ENCODE measurements around the gene CBX5. TPM values are rescaled to one million over a fixed set of nuclear protein-coding genes. Genes with fewer than 3 reads are reported as not detected.
A peak's percentile ranks its signal among the peaks of the same experiment; 100 is the strongest.

The CBX5 gene
- total and polyA plus RNA-seq, 9 of the 15 experiments (the other 6 are each of a cell fraction or from before 2014, with no cell fraction given), result 32.6 to 102 (median 59.2) TPM

DNA sequence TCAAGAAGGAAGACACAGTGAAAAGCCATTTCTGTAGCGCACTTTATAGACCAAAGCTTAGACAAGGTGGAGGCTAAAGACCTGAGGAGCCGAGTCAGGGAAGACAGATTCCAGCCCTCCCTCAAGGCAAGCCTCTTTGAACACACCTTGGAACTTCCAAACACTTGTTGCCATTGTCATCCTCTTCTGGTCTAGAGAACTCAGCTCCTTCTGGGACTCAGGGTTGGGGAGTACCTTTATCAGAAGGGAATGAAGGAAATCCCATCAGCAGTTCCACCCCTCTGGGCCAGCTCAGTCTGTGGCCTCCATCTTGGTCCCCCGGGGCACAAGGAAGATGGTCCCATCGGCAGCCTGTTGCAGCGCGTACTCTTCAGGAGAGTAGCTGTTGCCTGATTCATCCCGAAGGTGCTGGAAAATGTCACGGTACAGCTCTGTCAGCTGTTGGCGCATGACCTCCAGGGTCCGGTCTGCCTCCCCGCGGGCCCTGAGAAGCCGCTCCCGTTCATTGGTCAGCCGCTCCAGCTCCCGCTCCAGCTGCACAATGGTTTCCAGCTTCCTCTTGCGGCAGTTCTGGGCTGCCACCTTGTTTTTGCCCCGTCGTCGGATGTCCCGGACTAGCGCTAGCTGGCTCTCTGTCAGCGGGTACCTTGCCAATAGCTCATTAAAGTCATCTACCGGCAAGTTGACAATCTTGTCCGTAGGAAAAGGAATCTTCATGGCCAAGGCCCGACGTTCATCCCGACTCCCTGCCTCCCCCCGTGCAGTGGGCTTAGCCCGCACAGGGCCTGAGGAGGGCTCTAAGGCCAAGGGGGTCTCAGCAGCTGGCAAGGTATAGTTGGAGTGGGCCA, 12.4 kb upstream of the CBX5 start (continued):
- TF ChIP-seq ZNF512 (tag; IDR thresholded peaks at IDR 0.05) (no peak), ZNF354B (CRISPR knock-in tag; IDR thresholded peaks at IDR 0.05) (no peak), ZNF76 (CRISPR knock-in tag; IDR thresholded peaks at IDR 0.05; ENCODE audit: borderline replicate concordance) (no peak), ZKSCAN3 (CRISPR knock-in tag; IDR thresholded peaks at IDR 0.05) (no peak), GABPA (tag; conservative IDR thresholded peaks at IDR 0.05; ENCODE audit: low read depth) (no peak), E2F1 (CRISPR knock-in tag; IDR thresholded peaks at IDR 0.05) (no peak), GTF2A2 (tag; IDR thresholded peaks at IDR 0.05) (no peak), FOXJ3 (CRISPR knock-in tag; IDR thresholded peaks at IDR 0.05) (no peak), PML (IDR thresholded peaks at IDR 0.05; ENCODE audit: low read length) (0 out of 2 replicates have a peak, but pooled peaks have one; percentile 0), NRF1 (conservative IDR thresholded peaks at IDR 0.05 in 1 of 2, IDR thresholded peaks at IDR 0.05 in 1 of 2) (peak; percentile 71 to 76), ZNF830 (CRISPR knock-in tag; IDR thresholded peaks at IDR 0.05) (no peak), ZNF436 (CRISPR knock-in tag; IDR thresholded peaks at IDR 0.05) (no peak), ZNF41 (CRISPR knock-in tag; conservative IDR thresholded peaks at IDR 0.05) (no peak), ZBTB49 (CRISPR knock-in tag; IDR thresholded peaks at IDR 0.05; ENCODE audit: borderline replicate concordance) (no peak), KHSRP (IDR thresholded peaks at IDR 0.05) (no peak), COPS2 (conservative IDR thresholded peaks at IDR 0.05) (no peak)
- TF ChIP-seq, protein P1, sequence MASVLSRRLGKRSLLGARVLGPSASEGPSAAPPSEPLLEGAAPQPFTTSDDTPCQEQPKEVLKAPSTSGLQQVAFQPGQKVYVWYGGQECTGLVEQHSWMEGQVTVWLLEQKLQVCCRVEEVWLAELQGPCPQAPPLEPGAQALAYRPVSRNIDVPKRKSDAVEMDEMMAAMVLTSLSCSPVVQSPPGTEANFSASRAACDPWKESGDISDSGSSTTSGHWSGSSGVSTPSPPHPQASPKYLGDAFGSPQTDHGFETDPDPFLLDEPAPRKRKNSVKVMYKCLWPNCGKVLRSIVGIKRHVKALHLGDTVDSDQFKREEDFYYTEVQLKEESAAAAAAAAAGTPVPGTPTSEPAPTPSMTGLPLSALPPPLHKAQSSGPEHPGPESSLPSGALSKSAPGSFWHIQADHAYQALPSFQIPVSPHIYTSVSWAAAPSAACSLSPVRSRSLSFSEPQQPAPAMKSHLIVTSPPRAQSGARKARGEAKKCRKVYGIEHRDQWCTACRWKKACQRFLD (CRISPR knock-in tag; IDR thresholded peaks at IDR 0.05), result no peak
- TF ChIP-seq, protein P2, sequence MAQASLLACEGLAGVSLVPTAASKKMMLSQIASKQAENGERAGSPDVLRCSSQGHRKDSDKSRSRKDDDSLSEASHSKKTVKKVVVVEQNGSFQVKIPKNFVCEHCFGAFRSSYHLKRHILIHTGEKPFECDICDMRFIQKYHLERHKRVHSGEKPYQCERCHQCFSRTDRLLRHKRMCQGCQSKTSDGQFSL (CRISPR knock-in tag; IDR thresholded peaks at IDR 0.05), result no peak
- TF ChIP-seq, protein P2 (tag; IDR thresholded peaks at IDR 0.05), result no peak
